HFF-Myc (cell line): ENCODE measurements around the gene GTF3C5.

Source experiments
- DNase-seq: peaks from one replicate; pipeline ENCODE4 v3.0.0-alpha.2; 2011; ENCODE audit warnings: low read depth; ENCODE audit errors: extremely low read depth
- H3K4me3 ChIP-seq: replicated peaks from 2 replicates; pipeline ENCODE4 v1.5.1; 2011; ENCODE audit warnings: low read depth, mild to moderate bottlenecking, control low read depth, low read length
- CTCF ChIP-seq: IDR thresholded peaks from 2 replicates; pipeline ENCODE4 v1.5.1; 2012; ENCODE audit warnings: mild to moderate bottlenecking, low read depth, low read length, control low read depth; ENCODE audit errors: missing control alignments

Gene GTF3C5

GRCh38 chr9:133051281-133051900, 20.6 kb downstream of the GTF3C5 start:
- DNase-seq = no peak

GRCh38 chr9:133051966-133052539, 21.3 kb downstream of the GTF3C5 start:
- no peak for DNase-seq
- no peak overlapping the region for H3K4me3 ChIP-seq
- TF ChIP-seq CTCF = no peak

More at GRCh38 chr9:133051281-133051900, 20.6 kb downstream of the GTF3C5 start:
- TF ChIP-seq CTCF = no peak
- H3K4me3 ChIP-seq = no peak overlapping the region

- no peak for DNase-seq
- TF ChIP-seq CTCF = no peak
- no peak overlapping the region for H3K4me3 ChIP-seq
Observed at GRCh38 chr9:133054194-133054890, 23.5 kb downstream of the GTF3C5 start.

GRCh38 chr9:133054966-133055365, 24.2 kb downstream of the GTF3C5 start:
- H3K4me3 ChIP-seq = no peak overlapping the region
- DNase-seq = peak; percentile 93
- no peak for TF ChIP-seq CTCF

GRCh38 chr9:133055788-133056420, 25.1 kb downstream of the GTF3C5 start:
- DNase-seq = no peak
- no peak overlapping the region for H3K4me3 ChIP-seq
- no peak for TF ChIP-seq CTCF

- H3K4me3 ChIP-seq = no peak overlapping the region
- no peak for TF ChIP-seq CTCF
- DNase-seq = no peak
Observed at GRCh38 chr9:133056533-133056932, 25.7 kb downstream of the GTF3C5 start.
